ENCODE results near the gene PIP4K2A.
"Not testable (repeated sequence)": the region's sequence is repeated elsewhere in the genome, so short reads cannot be mapped to it uniquely, and the experiment has no call there.

The PIP4K2A gene

GRCh38 chr10:22542773-22543172, 171.6 kb downstream of the PIP4K2A start:
- Histone ChIP-seq H3K4me1 (ENCODE audit: control insufficient read depth in 2 of 2, insufficient read depth in 2 of 2, low read length in 2 of 2) (no peaks in the 10 kb centered on the region), H3K4me3 (ENCODE audit: low read length in 2 of 2) (no peak overlapping the region), H3K27ac (ENCODE audit: low read depth in 2 of 2, low read length in 2 of 2) (no peak overlapping the region), H3K36me3 (ENCODE audit: control insufficient read depth in 2 of 2, insufficient read depth in 2 of 2, low read length in 2 of 2) (peaks cover 7 to 31% of the 10 kb centered on the region in 2 donors), H3K9me3 (ENCODE audit: control insufficient read depth in 2 of 2, low read length in 2 of 2) (no peaks in the 10 kb centered on the region), H3K9ac (ENCODE audit: low read depth in 1 of 2, low read length in 2 of 2) (no peak overlapping the region), H3K27me3 (ENCODE audit: control insufficient read depth in 2 of 2, insufficient read depth in 2 of 2, low read length in 2 of 2) (no peaks in the 10 kb centered on the region)

GRCh38 chr10:22541900-22542299, 172.5 kb downstream of the PIP4K2A start:
- H3K9me3 ChIP-seq (ENCODE audit: control insufficient read depth in 2 of 2, low read length in 2 of 2): no peaks in the 10 kb centered on the region

DNA sequence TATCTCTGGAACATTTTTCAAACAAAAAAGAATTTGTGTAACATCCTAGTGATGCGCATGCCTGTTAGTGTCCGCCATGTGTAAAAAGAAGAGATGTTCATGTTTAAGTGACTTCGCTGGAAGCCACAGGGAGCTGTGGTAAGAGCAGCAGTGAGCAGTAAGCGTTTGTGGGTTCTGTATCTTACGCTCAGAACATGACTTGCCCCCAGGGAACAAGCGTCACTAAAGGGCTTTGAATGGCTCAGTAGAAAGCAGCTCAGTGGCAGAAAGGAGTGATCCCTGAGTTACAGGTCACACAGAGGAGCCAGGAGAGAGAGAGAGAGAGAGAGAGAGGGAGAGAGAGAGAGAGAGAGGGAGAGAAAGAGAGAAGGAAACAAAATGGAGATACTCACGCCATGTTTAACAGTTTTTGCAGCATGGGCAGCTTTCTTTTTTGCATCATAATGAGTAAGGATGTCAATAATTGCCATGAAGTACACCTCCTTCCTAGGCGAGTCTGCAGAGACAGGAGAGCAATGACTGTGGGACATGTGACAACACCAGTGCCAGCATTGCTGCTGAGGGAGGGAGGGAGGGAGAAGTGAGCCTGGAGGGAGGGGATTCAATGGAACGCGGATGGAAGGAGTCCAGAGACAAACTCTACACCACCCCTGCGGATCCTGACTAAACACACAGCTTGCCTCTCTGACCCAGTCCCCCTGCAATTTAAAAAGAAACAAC, 174.6 kb downstream of the PIP4K2A start:
- no peak overlapping the region for H3K4me3 ChIP-seq (ENCODE audit: low read length in 2 of 2)
- H3K27ac ChIP-seq (ENCODE audit: low read depth in 2 of 2, low read length in 2 of 2): no peak overlapping the region
- H3K27me3 ChIP-seq (ENCODE audit: control insufficient read depth in 2 of 2, insufficient read depth in 2 of 2, low read length in 2 of 2): no peaks in the 10 kb centered on the region
- no peak overlapping the region for H3K9ac ChIP-seq (ENCODE audit: low read depth in 1 of 2, low read length in 2 of 2)
- peaks cover 7 to 31% of the 10 kb centered on the region in 2 donors for H3K36me3 ChIP-seq (ENCODE audit: control insufficient read depth in 2 of 2, insufficient read depth in 2 of 2, low read length in 2 of 2)
- no peaks in the 10 kb centered on the region for H3K9me3 ChIP-seq (ENCODE audit: control insufficient read depth in 2 of 2, low read length in 2 of 2)
- no peaks in the 10 kb centered on the region for H3K4me1 ChIP-seq (ENCODE audit: control insufficient read depth in 2 of 2, insufficient read depth in 2 of 2, low read length in 2 of 2)

More at GRCh38 chr10:22541900-22542299, 172.5 kb downstream of the PIP4K2A start:
- H3K4me3 ChIP-seq (ENCODE audit: low read length in 2 of 2): no peak overlapping the region
- no peak overlapping the region for H3K9ac ChIP-seq (ENCODE audit: low read depth in 1 of 2, low read length in 2 of 2)
- H3K27ac ChIP-seq (ENCODE audit: low read depth in 2 of 2, low read length in 2 of 2): no peak overlapping the region
- H3K4me1 ChIP-seq (ENCODE audit: control insufficient read depth in 2 of 2, insufficient read depth in 2 of 2, low read length in 2 of 2): no peaks in the 10 kb centered on the region
- H3K36me3 ChIP-seq (ENCODE audit: control insufficient read depth in 2 of 2, insufficient read depth in 2 of 2, low read length in 2 of 2): peaks cover 7 to 31% of the 10 kb centered on the region in 2 donors
- no peaks in the 10 kb centered on the region for H3K27me3 ChIP-seq (ENCODE audit: control insufficient read depth in 2 of 2, insufficient read depth in 2 of 2, low read length in 2 of 2)

GRCh38 chr10:22537810-22538209, 176.6 kb downstream of the PIP4K2A start:
- H3K27me3 ChIP-seq (ENCODE audit: control insufficient read depth in 2 of 2, insufficient read depth in 2 of 2, low read length in 2 of 2): no peaks in the 10 kb centered on the region

DNA sequence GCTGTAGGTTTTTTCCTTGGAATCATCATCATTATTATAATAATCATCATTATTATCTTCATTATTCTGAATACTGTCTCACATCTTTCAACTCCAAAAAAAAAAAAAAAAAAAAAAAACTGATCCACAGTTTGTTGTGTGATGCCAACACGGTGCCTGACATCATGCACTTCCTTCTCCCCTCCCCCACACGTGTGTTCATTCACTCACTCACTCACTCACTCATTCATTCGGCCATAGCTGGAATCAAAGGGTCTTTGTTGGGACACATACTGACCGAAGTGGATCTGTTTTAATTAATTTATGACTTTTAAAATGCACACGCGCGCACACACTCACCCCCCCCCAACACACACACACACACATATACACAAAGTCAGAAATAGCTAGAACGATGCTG, 177.8 kb downstream of the PIP4K2A start:
- H3K27me3 ChIP-seq (ENCODE audit: control insufficient read depth in 2 of 2, insufficient read depth in 2 of 2, low read length in 2 of 2): no peaks in the 10 kb centered on the region
- H3K9me3 ChIP-seq (ENCODE audit: control insufficient read depth in 2 of 2, low read length in 2 of 2): no peaks in the 10 kb centered on the region
- H3K27ac ChIP-seq (ENCODE audit: low read depth in 2 of 2, low read length in 2 of 2): no peak overlapping the region
- H3K9ac ChIP-seq (ENCODE audit: low read depth in 1 of 2, low read length in 2 of 2): no peak overlapping the region
- no peak overlapping the region for H3K4me3 ChIP-seq (ENCODE audit: low read length in 2 of 2)
- peaks cover 7 to 21% of the 10 kb centered on the region in 2 donors for H3K36me3 ChIP-seq (ENCODE audit: control insufficient read depth in 2 of 2, insufficient read depth in 2 of 2, low read length in 2 of 2)
- no peaks in the 10 kb centered on the region for H3K4me1 ChIP-seq (ENCODE audit: control insufficient read depth in 2 of 2, insufficient read depth in 2 of 2, low read length in 2 of 2)

More at GRCh38 chr10:22537810-22538209, 176.6 kb downstream of the PIP4K2A start:
- no peak overlapping the region for H3K9ac ChIP-seq (ENCODE audit: low read depth in 1 of 2, low read length in 2 of 2)
- H3K4me1 ChIP-seq (ENCODE audit: control insufficient read depth in 2 of 2, insufficient read depth in 2 of 2, low read length in 2 of 2): no peaks in the 10 kb centered on the region
- H3K4me3 ChIP-seq (ENCODE audit: low read length in 2 of 2): no peak overlapping the region
- H3K27ac ChIP-seq (ENCODE audit: low read depth in 2 of 2, low read length in 2 of 2): no peak overlapping the region
- no peaks in the 10 kb centered on the region for H3K9me3 ChIP-seq (ENCODE audit: control insufficient read depth in 2 of 2, low read length in 2 of 2)
- H3K36me3 ChIP-seq (ENCODE audit: control insufficient read depth in 2 of 2, insufficient read depth in 2 of 2, low read length in 2 of 2): peaks cover 7 to 29% of the 10 kb centered on the region in 2 donors

DNA sequence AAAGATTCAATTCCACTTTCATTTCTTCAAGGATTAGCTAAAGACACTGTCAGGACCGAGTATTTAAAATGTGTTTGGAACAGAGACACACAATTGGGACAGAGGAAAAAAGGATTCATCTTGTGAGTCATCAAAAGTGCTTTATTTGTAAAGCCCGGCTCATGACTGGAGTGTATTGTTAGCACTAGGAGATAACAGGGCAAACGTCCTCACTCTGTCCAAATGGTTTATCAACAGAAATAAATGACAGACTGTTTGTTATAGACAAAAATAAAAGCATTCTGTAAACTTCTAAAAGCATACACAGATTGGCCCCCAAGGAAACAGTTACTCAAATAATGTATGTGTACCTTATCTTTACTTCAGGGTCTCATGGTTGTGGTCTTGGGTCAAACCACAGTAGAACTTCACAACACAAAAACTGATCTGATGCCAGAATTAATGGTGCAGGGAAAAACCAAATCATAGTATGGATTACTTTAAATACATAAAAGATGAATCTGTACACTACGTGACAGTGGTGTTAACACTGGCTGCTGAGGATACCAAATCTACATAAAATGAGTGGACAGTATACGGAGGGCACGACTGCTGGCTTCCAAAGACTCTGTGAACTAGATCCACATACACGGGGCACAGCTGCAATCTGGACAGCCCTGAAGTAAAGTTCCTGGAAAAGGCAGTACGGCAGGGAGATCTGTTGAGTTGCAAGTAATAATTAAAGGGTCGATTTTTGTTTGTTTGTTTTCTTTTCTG, 179.4 kb downstream of the PIP4K2A start:
- H3K4me3 ChIP-seq (ENCODE audit: low read length in 2 of 2): no peak overlapping the region
- H3K27ac ChIP-seq (ENCODE audit: low read depth in 2 of 2, low read length in 2 of 2): no peak overlapping the region
- H3K9me3 ChIP-seq (ENCODE audit: control insufficient read depth in 2 of 2, low read length in 2 of 2): no peaks in the 10 kb centered on the region
- no peak overlapping the region for H3K9ac ChIP-seq (ENCODE audit: low read depth in 1 of 2, low read length in 2 of 2)
- no peaks in the 10 kb centered on the region for H3K4me1 ChIP-seq (ENCODE audit: control insufficient read depth in 2 of 2, insufficient read depth in 2 of 2, low read length in 2 of 2)
- peaks cover 6 to 14% of the 10 kb centered on the region in 2 donors for H3K36me3 ChIP-seq (ENCODE audit: control insufficient read depth in 2 of 2, insufficient read depth in 2 of 2, low read length in 2 of 2)
- no peaks in the 10 kb centered on the region for H3K27me3 ChIP-seq (ENCODE audit: control insufficient read depth in 2 of 2, insufficient read depth in 2 of 2, low read length in 2 of 2)

- H3K4me3 ChIP-seq (ENCODE audit: low read length in 2 of 2): no peak overlapping the region
- H3K27me3 ChIP-seq (ENCODE audit: control insufficient read depth in 2 of 2, insufficient read depth in 2 of 2, low read length in 2 of 2): no peaks in the 10 kb centered on the region
- H3K9ac ChIP-seq (ENCODE audit: low read depth in 1 of 2, low read length in 2 of 2): no peak overlapping the region
- H3K4me1 ChIP-seq (ENCODE audit: control insufficient read depth in 2 of 2, insufficient read depth in 2 of 2, low read length in 2 of 2): no peaks in the 10 kb centered on the region
- no peak overlapping the region for H3K27ac ChIP-seq (ENCODE audit: low read depth in 2 of 2, low read length in 2 of 2)
- no peaks in the 10 kb centered on the region for H3K36me3 ChIP-seq (ENCODE audit: control insufficient read depth in 2 of 2, insufficient read depth in 2 of 2, low read length in 2 of 2)
- no peaks in the 10 kb centered on the region for H3K9me3 ChIP-seq (ENCODE audit: control insufficient read depth in 2 of 2, low read length in 2 of 2)
These were observed 182.9 kb downstream of the PIP4K2A start for GRCh38 chr10:22531441-22531840.

DNA sequence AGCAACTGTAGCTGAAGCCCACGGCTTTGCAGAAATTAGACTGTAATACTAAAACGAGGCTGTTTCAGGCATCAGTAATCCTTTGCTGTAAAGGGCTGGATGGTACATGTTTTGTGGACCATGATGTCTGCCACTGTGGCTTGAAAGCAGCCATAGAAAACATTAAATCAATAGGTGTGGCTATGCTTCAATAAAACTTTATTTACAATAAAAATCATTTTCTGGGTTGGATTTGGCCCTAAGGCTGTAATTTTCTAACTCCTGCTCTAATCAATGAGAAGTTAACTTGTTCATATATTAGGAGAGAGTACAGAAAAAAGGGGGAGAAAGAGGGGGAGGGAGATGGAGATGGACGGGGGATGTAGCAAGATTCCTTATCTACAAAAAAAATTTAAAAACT, 183.4 kb downstream of the PIP4K2A start:
- no peak overlapping the region for H3K4me3 ChIP-seq (ENCODE audit: low read length in 2 of 2)
- no peaks in the 10 kb centered on the region for H3K36me3 ChIP-seq (ENCODE audit: control insufficient read depth in 2 of 2, insufficient read depth in 2 of 2, low read length in 2 of 2)
- H3K9me3 ChIP-seq (ENCODE audit: control insufficient read depth in 2 of 2, low read length in 2 of 2): no peaks in the 10 kb centered on the region
- no peaks in the 10 kb centered on the region for H3K4me1 ChIP-seq (ENCODE audit: control insufficient read depth in 2 of 2, insufficient read depth in 2 of 2, low read length in 2 of 2)
- H3K9ac ChIP-seq (ENCODE audit: low read depth in 1 of 2, low read length in 2 of 2): no peak overlapping the region
- H3K27ac ChIP-seq (ENCODE audit: low read depth in 2 of 2, low read length in 2 of 2): no peak overlapping the region
- H3K27me3 ChIP-seq (ENCODE audit: control insufficient read depth in 2 of 2, insufficient read depth in 2 of 2, low read length in 2 of 2): no peaks in the 10 kb centered on the region

DNA sequence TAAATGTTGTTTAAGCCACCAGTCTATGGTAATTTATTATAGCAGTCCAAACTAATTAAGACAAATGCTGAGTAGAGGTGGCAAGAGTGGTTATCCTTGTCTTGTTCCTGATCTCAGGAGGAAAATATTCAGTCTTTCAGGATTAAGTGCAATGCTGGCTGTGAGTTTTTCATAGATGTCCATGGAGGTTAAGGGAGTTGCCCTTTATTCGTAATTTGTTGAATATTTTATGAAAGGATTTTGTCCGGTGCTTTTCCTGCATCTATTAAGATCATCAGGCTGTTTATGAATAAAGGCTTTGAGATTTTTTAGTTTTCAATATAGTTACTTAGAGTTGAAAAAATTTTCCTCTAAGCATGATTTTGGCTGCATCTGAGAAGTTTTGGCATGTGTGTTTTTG, 186.9 kb downstream of the PIP4K2A start:
- H3K4me3 ChIP-seq (ENCODE audit: low read length in 2 of 2): no peak overlapping the region
- H3K36me3 ChIP-seq (ENCODE audit: control insufficient read depth in 2 of 2, insufficient read depth in 2 of 2, low read length in 2 of 2): no peaks in the 10 kb centered on the region
- no peak overlapping the region for H3K27ac ChIP-seq (ENCODE audit: low read depth in 2 of 2, low read length in 2 of 2)
- H3K9me3 ChIP-seq (ENCODE audit: control insufficient read depth in 2 of 2, low read length in 2 of 2): no peaks in the 10 kb centered on the region
- no peak overlapping the region for H3K9ac ChIP-seq (ENCODE audit: low read depth in 1 of 2, low read length in 2 of 2)
- no peaks in the 10 kb centered on the region for H3K27me3 ChIP-seq (ENCODE audit: control insufficient read depth in 2 of 2, insufficient read depth in 2 of 2, low read length in 2 of 2)
- H3K4me1 ChIP-seq (ENCODE audit: control insufficient read depth in 2 of 2, insufficient read depth in 2 of 2, low read length in 2 of 2): no peaks in the 10 kb centered on the region

- H3K9me3 ChIP-seq (ENCODE audit: control insufficient read depth in 2 of 2, low read length in 2 of 2): not testable (repeated sequence)
These were observed 190.0 kb downstream of the PIP4K2A start for GRCh38 chr10:22524333-22524732.

More at GRCh38 chr10:22524333-22524732, 190.0 kb downstream of the PIP4K2A start:
- not testable (repeated sequence) for H3K27me3 ChIP-seq (ENCODE audit: control insufficient read depth in 2 of 2, insufficient read depth in 2 of 2, low read length in 2 of 2); H3K4me3 ChIP-seq (ENCODE audit: low read length in 2 of 2); H3K27ac ChIP-seq (ENCODE audit: low read depth in 2 of 2, low read length in 2 of 2); H3K9ac ChIP-seq (ENCODE audit: low read depth in 1 of 2, low read length in 2 of 2); H3K36me3 ChIP-seq (ENCODE audit: control insufficient read depth in 2 of 2, insufficient read depth in 2 of 2, low read length in 2 of 2); H3K4me1 ChIP-seq (ENCODE audit: control insufficient read depth in 2 of 2, insufficient read depth in 2 of 2, low read length in 2 of 2)

All from mucosa of rectum (tissue), 2 donors.